Activated CD4-positive, alpha-beta T cell treated with anti-CD3 and anti-CD28 coated beads, Interleukin-2, amount 10 ng/mL, durations not matched to agents 24 days and 14 days (primary cell): ENCODE results near the gene NEIL3. TPM values are rescaled to one million over a fixed set of nuclear protein-coding genes. Genes with fewer than 3 reads are reported as not detected.
A peak's percentile ranks its signal among the peaks of the same experiment; 100 is the strongest.

Experiments used
- DNase-seq: peaks from one replicate; pipeline ENCODE4 v3.0.0; 2022
- H3K27ac Mint-ChIP-seq: one replicate; pipeline ENCODE4 v1.8.0; 2022; ENCODE audit warnings: mild to moderate bottlenecking, mixed read lengths
- H3K27me3 Mint-ChIP-seq: one replicate; pipeline ENCODE4 v1.8.0; 2022; ENCODE audit warnings: mixed read lengths
- H3K36me3 Mint-ChIP-seq: one replicate; pipeline ENCODE4 v1.8.0; 2022; ENCODE audit warnings: low read depth, mild to moderate bottlenecking, mixed read lengths
- H3K4me1 Mint-ChIP-seq: one replicate; pipeline ENCODE4 v1.8.0; 2021; ENCODE audit warnings: mixed read lengths
- H3K4me3 Mint-ChIP-seq: one replicate; pipeline ENCODE4 v1.8.0; 2022; ENCODE audit warnings: mild to moderate bottlenecking, moderate library complexity, mixed read lengths
- H3K9me3 Mint-ChIP-seq: one replicate; pipeline ENCODE4 v1.8.0; 2021; ENCODE audit warnings: mixed read lengths
- intact Hi-C: fragments of 100-400 bp; cut with micrococcal nuclease; formaldehyde crosslinking; loops from one replicate; pipeline ENCODE4 v1.15.1; 2023
- total RNA-seq: library from RNA; stranded (reverse); gene quantifications from 2 replicates; pipeline ENCODE4 v1.2.3, GENCODE V29; 2022

Gene NEIL3
- total RNA-seq, 1 donor from 2014 or later: 17.0 TPM

DNA sequence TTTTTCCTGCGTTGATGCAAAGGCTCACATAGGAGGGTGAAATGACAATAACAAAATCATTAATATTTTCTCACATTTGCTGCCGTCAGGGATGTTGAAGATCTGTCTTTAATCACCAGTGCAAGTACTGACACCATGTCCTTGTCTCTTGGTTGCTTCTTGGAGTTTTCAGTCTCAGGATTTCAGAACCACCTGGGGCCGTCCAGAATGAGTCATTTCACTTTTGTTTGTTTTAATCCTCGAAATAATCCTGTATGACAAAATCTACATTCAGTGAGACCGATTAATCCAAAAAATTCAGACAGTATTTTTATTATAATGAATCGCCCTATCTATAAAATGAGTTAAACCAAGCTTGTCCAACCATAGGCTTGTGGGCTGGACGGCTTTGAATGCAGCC lies 47.2 kb downstream of the NEIL3 start:
- no peaks in the 10 kb centered on the region for H3K4me1 Mint-ChIP-seq
- no peak overlapping the region for H3K4me3 Mint-ChIP-seq
- H3K36me3 Mint-ChIP-seq: peaks cover 25% of the 10 kb centered on the region
- DNase-seq: no peak
- no peaks in the 10 kb centered on the region for H3K9me3 Mint-ChIP-seq
- intact Hi-C loops: no loop called here
- H3K27ac Mint-ChIP-seq: no peak overlapping the region
- no peaks in the 10 kb centered on the region for H3K27me3 Mint-ChIP-seq

DNA sequence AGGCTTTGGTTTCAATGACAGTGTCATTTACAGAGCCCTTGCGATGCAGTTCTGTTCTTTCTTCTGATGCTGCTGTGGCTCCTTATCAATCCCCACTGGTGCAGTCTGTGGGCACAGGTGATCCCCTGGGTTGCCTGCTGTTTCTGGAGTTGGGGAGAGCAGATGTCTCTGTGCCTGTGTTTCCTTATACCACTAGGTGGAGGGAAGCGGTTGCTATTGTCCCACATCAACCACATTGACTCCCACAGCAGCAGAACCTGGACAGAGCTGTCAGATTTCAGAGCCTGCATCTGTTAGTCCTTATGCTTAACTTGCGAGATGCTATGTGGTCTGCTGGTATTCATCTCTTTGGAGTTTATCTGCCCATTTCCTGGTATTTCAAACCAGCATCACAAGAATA lies 57.7 kb downstream of the NEIL3 start:
- H3K27ac Mint-ChIP-seq: no peak overlapping the region
- H3K36me3 Mint-ChIP-seq: peaks cover 13% of the 10 kb centered on the region
- H3K4me3 Mint-ChIP-seq: no peak overlapping the region
- intact Hi-C loops: loop anchor here (1.0 kb wide), 1 partner anchor 73 kb away; no protein-coding TSS in a partner anchor
- peaks cover 5% of the 10 kb centered on the region for H3K4me1 Mint-ChIP-seq
- peaks cover 3% of the 10 kb centered on the region for H3K9me3 Mint-ChIP-seq
- peak; percentile 77 for DNase-seq
- H3K27me3 Mint-ChIP-seq: no peaks in the 10 kb centered on the region

DNA sequence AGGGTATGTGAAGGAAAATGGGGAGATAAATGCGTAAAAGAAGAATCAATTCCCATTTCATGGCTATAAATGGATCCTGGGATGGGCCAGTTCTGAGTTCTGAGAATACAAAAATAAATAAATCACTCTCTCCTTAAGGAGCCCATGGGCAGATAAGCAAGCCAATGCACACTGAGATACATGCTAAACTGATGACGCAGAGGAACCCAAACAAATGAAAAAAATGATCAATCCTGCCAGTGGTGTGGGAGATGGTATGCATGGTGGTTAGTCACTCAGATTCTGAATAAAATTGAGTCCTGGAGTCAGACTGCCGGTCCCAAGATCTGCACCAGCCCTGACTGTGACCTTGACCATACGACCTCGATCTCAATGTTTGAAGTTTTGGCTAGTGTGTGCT lies 59.7 kb downstream of the NEIL3 start:
- DNase-seq: no peak
- no peak overlapping the region for H3K27ac Mint-ChIP-seq
- peaks cover 3% of the 10 kb centered on the region for H3K9me3 Mint-ChIP-seq
- intact Hi-C loops: no loop called here
- peaks cover 5% of the 10 kb centered on the region for H3K4me1 Mint-ChIP-seq
- no peak overlapping the region for H3K4me3 Mint-ChIP-seq
- peaks cover 9% of the 10 kb centered on the region for H3K36me3 Mint-ChIP-seq
- no peaks in the 10 kb centered on the region for H3K27me3 Mint-ChIP-seq

DNA sequence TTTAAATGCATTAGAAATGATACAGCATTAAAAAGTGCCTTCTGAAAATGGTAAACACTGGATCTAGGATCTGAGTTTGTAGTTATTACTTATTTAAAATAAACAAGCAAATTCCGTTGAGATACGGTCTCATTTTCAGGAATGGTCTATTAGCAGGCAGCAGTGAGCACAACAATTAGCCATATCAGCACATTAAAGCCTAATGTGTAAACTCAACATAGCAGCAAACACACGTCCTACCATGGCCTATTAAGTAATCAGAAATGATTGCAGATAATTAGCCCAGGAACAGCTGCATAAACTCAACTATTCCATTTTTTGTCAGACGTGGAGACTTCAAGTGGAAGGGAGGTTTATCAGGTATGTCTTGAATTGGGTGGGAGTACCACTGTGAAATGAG lies 61.8 kb downstream of the NEIL3 start:
- no peak overlapping the region for H3K27ac Mint-ChIP-seq

DNA sequence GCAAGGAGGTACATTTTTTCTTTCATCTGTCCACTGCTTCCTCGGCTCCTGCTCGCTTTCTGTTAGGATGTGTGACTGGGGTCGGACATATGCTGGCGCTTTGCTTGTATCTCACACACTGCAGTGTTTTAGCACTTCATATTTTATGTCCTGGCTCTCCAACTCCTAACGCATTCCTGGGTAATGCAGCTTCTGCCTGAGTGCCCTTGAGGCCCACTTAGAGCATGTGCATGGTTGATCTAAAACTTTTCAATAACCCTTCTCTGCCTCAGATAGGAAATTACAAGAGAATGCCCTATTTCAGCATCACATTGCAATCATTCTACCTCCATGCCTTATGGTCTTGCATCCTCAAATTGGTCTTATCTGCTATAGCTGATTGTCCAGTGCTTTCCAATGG lies 65.3 kb downstream of the NEIL3 start:
- H3K4me3 Mint-ChIP-seq: no peak overlapping the region
- peaks cover 24% of the 10 kb centered on the region for H3K27me3 Mint-ChIP-seq
- intact Hi-C loops: no loop called here
- no peak overlapping the region for H3K27ac Mint-ChIP-seq
- peaks cover 2% of the 10 kb centered on the region for H3K36me3 Mint-ChIP-seq
- peaks cover 3% of the 10 kb centered on the region for H3K9me3 Mint-ChIP-seq
- H3K4me1 Mint-ChIP-seq: no peaks in the 10 kb centered on the region
- no peak for DNase-seq

More for the DNA sequence above, 61.8 kb downstream of the NEIL3 start:
- no peak for DNase-seq
- Mint-ChIP-seq H3K36me3 (peaks cover 2% of the 10 kb centered on the region), H3K27me3 (peaks cover 8% of the 10 kb centered on the region), H3K4me1 (peaks cover 5% of the 10 kb centered on the region), H3K4me3 (no peak overlapping the region), H3K9me3 (peaks cover 3% of the 10 kb centered on the region)
- intact Hi-C loops: no loop called here

DNA sequence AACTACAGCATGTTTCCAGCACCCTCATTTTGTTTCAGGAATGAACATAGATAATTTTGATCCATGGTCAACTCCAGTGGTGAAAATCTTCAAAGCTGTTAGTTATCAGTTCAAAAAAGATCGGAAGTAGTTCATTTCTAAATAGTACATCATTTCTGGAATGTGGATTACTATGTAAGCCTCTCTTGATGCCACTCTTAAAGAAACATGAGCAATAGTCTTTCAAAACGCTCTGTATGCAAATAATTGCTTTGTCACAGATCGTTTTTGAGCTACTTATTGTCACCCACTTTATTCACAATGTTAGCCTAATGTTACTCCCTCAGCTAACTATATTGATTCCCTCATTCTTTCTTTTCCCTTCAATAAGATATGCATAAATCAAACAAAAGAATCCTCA lies 65.7 kb downstream of the NEIL3 start:
- H3K27ac Mint-ChIP-seq: no peak overlapping the region
- H3K27me3 Mint-ChIP-seq: peaks cover 25% of the 10 kb centered on the region
- peaks cover under 1% of the 10 kb centered on the region for H3K9me3 Mint-ChIP-seq
- H3K36me3 Mint-ChIP-seq: peaks cover under 1% of the 10 kb centered on the region
- H3K4me1 Mint-ChIP-seq: no peaks in the 10 kb centered on the region
- H3K4me3 Mint-ChIP-seq: no peak overlapping the region
- no peak for DNase-seq
- intact Hi-C loops: no loop called here

DNA sequence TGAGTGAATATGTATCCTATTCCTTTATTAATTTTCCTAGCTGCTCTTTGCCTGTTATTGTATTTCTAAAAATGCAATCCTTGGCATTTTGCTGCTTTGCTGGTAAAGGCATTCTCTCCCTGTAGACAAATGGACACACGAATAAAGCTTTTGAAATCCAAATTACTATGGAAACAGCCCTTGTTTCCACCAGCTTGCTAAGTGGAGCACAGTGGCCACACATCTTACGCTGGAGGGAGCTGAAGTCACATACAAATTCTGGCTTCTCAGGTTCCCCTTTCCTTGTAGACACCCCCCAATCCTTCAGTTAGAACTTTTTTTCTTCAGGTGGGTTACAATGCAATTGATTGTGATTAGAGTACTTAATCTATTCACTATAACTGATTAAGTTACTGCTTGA lies 66.3 kb downstream of the NEIL3 start:
- Mint-ChIP-seq H3K4me3 (no peak overlapping the region), H3K27ac (no peak overlapping the region), H3K9me3 (no peaks in the 10 kb centered on the region), H3K36me3 (no peaks in the 10 kb centered on the region), H3K27me3 (peaks cover 28% of the 10 kb centered on the region), H3K4me1 (no peaks in the 10 kb centered on the region)
- no peak for DNase-seq
- intact Hi-C loops: no loop called here

DNA sequence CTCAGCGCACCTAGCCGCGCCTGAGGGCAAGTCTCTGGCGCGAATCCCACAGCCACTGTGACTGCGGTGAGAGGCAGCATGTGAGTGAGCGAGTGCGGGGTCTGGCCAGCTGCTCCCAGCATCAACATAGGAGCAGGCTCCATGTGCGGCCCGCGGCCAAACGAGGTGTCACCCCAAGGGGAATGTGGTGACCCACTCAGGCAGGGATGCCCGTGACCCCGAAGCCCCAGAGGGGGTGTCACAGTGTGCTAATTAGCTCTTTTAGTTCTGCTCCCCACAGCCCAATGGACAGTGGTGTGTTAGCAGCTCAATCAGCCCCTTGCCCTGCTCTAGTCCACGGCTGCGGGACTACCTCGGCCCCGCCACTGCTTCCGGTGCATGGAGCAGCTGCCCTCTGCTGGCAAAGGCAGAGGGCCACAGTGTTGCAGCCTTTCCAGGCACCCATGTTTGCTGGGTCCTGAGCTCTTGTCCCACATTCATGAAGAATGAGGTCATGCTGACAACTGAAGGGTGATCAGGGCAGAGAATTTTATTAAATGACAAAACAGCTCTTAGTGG lies 71.1 kb downstream of the NEIL3 start:
- intact Hi-C loops: no loop called here
- DNase-seq: no peak
- no peaks in the 10 kb centered on the region for H3K9me3 Mint-ChIP-seq
- H3K27ac Mint-ChIP-seq: no peak overlapping the region
- no peaks in the 10 kb centered on the region for H3K4me1 Mint-ChIP-seq
- H3K4me3 Mint-ChIP-seq: no peak overlapping the region
- no peaks in the 10 kb centered on the region for H3K36me3 Mint-ChIP-seq
- peaks cover 43% of the 10 kb centered on the region for H3K27me3 Mint-ChIP-seq

DNA sequence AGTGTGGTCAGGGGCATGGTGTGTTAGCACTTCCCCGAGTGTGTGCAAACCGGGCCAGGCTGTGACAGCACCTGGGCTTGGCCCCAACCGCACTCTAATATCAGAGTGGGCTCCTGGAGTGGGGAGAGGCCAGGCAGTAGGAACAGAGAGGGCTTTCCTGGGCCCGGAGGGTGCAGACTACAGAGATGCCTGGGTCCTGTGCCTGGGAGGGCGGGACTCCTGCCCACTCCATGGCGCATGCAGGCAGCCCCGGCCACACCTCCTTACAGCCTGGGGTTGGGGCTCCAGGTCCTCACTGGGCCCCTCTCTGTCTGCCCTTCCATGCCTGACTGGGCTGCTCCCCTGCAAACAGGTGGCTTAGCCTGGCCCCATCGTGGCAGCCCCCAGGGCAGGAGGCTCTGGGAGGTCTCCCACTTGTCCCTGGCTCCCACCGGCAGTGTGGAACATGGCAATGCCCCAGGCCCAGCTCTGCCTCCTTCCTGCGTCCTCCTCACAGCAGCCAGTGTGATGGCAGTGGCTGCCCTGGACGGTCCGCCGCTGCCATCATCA lies 72.2 kb downstream of the NEIL3 start:
- intact Hi-C loops: no loop called here
- Mint-ChIP-seq H3K27me3 (peaks cover 38% of the 10 kb centered on the region), H3K4me1 (peaks cover 5% of the 10 kb centered on the region), H3K27ac (no peak overlapping the region), H3K9me3 (no peaks in the 10 kb centered on the region), H3K4me3 (no peak overlapping the region), H3K36me3 (no peaks in the 10 kb centered on the region)
- DNase-seq: no peak

DNA sequence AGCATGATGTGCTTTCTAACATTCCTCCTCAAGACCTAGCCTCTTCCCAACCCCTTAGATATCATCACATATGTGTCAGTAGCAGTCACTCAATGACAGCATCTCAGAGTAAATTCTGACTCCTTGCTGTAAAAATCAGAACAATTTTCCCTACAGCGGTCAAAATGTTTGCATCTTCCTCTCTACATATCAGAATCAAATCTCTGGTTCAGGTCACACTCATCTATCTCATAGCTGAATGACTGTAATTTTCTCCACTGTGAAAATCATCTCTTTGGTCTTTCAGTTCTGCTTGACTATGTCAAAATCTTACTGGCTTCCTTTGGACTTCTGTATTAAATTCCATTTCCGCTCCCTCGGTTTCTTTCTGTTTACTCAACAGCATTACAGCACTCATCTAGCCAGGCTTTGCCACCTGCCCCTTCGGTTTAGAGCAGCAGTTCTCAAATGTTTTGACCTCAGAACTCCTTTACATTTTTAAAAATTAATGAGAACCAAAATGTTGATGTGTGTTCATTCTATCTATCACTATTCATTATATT lies 75.3 kb downstream of the NEIL3 start:
- DNase-seq: no peak
- Mint-ChIP-seq H3K9me3 (no peaks in the 10 kb centered on the region), H3K27me3 (peaks cover 25% of the 10 kb centered on the region), H3K4me1 (peaks cover 5% of the 10 kb centered on the region), H3K27ac (no peak overlapping the region), H3K4me3 (no peak overlapping the region), H3K36me3 (no peaks in the 10 kb centered on the region)
- intact Hi-C loops: no loop called here

DNA sequence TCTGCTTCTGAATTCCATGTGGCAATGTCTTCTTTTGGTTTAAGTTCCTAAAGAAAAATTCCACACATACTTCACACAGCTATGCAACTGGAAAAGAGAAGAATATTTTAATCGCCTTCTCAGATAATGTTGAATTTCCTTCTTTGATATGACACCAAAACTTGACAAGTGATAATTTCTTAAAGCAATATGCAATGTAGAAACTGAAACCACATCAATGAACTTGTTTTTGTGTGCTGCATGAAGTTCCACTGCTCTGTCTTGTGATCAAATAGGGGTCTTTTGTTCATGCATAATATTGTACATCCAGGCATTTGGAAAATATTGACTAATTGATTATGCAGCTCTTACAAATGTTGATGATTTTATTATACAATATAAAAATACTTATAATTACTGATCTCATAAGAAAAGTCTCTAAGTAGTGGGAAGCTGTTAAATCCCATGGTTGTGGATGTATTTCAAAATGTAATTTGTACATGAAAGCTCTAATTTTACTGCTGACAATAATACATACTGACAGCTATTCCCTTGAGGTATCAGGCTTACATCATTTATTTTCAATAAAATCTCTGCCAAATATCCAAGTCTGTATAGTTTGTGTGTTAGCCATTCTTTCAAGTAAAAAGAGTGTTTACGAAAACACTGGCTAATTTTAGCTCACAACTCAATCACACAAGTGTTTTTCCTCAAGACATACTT lies 76.1 kb downstream of the NEIL3 start:
- H3K27ac Mint-ChIP-seq: no peak overlapping the region
- H3K4me3 Mint-ChIP-seq: no peak overlapping the region
- no peak for DNase-seq
- H3K27me3 Mint-ChIP-seq: peaks cover 23% of the 10 kb centered on the region
- H3K4me1 Mint-ChIP-seq: peaks cover 7% of the 10 kb centered on the region
- no peaks in the 10 kb centered on the region for H3K9me3 Mint-ChIP-seq
- no peaks in the 10 kb centered on the region for H3K36me3 Mint-ChIP-seq
- intact Hi-C loops: no loop called here

DNA sequence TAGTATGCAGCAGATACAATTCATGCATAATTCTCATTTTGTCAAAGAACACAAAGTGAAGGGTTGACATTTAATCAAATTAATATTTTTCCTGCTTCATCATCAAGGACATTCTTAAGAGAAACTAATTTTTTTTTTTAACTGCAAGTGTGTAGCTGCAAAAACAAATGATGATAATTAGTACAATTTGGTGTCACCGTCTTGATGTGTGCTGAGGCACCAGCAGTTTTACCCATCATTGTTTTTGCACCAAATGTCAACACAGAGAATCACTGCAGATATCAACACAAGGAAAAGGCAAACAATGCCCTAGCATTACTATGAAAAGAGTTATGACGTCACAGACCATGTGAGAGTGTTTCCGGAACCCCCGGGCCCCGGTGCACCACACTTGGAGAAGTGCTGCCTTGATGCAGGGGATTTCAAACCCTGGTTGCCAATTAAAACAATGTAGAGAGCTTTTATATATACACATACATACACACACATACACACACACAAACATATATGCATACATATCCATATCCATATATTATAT lies 76.7 kb downstream of the NEIL3 start:
- intact Hi-C loops: no loop called here
- Mint-ChIP-seq H3K27me3 (peaks cover 28% of the 10 kb centered on the region), H3K4me1 (peaks cover 11% of the 10 kb centered on the region), H3K36me3 (no peaks in the 10 kb centered on the region), H3K4me3 (no peak overlapping the region), H3K9me3 (no peaks in the 10 kb centered on the region), H3K27ac (no peak overlapping the region)
- DNase-seq: no peak

DNA sequence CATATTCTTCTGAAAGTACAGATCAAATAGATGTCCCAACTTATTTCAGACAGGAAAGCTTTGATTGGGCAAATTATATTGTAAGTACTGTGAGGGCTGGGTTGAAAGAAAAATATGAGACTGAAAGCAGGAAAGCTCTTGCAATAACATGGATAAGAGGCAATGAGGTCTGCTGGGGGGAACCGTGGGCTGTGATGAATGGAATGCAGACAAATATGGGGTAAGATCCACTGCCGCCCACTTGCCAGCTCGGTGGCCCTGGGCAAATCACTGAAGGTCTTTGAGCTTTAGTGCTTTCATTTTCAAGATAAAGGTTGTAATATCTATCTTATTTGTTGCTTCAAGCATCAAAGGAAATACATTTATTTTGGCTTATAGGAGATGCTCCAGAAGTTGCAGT lies 81.6 kb downstream of the NEIL3 start:
- no peak for DNase-seq
- intact Hi-C loops: no loop called here
- no peaks in the 10 kb centered on the region for H3K9me3 Mint-ChIP-seq
- H3K4me3 Mint-ChIP-seq: no peak overlapping the region
- H3K36me3 Mint-ChIP-seq: no peaks in the 10 kb centered on the region
- no peak overlapping the region for H3K27ac Mint-ChIP-seq
- H3K4me1 Mint-ChIP-seq: peaks cover 28% of the 10 kb centered on the region
- peaks cover 12% of the 10 kb centered on the region for H3K27me3 Mint-ChIP-seq

DNA sequence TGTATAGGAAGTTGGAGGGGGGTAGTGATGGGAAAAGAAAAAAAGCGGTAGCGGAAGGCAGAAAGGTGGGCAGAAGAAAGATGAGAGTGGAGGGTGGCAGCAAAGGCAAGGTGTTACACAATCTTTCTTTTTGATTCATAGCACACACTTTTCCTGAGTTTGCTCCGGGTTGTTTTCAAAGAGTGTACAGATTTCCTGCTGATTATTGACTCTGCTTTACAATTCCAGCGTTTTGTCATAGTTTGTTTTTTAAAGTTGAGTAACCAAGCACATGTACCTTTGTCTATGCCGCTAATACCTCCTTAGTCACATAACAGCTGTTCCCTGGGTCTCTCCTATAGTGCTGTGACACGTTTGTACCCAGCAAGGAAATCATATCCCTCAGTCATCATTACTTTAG lies 82.3 kb downstream of the NEIL3 start:
- DNase-seq: no peak
- Mint-ChIP-seq H3K4me1 (peaks cover 28% of the 10 kb centered on the region), H3K36me3 (no peaks in the 10 kb centered on the region), H3K27ac (no peak overlapping the region), H3K27me3 (peaks cover 12% of the 10 kb centered on the region), H3K4me3 (no peak overlapping the region), H3K9me3 (no peaks in the 10 kb centered on the region)
- intact Hi-C loops: no loop called here
